ENCODE results near the gene KDM7A.

GRCh38 chr7:140214075-140214684 is 37.4 kb upstream of the KDM7A start:
- TF ChIP-seq CTCF (IDR thresholded peaks at IDR 0.05): no peak
- TF ChIP-seq, protein P1, sequence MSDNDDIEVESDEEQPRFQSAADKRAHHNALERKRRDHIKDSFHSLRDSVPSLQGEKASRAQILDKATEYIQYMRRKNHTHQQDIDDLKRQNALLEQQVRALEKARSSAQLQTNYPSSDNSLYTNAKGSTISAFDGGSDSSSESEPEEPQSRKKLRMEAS (CRISPR knock-in tag; IDR thresholded peaks at IDR 0.05): no peak
